ENCODE measurements around the gene WDR6.

The WDR6 gene

GRCh38 chr3:48983096-48983495, 24.1 kb upstream of the WDR6 start:
- H3K4me3 ChIP-seq (ENCODE audit: low read depth, low read length) = no peak overlapping the region
- DNase-seq (ENCODE audit: low read depth) = no peak
- TF ChIP-seq MYC (IDR thresholded peaks at IDR 0.05; ENCODE audit: low read depth, low read length) (no peak), POLR2A (IDR thresholded peaks at IDR 0.05; ENCODE audit: extremely low read depth, insufficient read length) (no peak), MAX (IDR thresholded peaks at IDR 0.05; ENCODE audit: low read depth, low read length) (no peak), CTCF (IDR thresholded peaks at IDR 0.05; ENCODE audit: low read depth, low read length) (no peak)

GRCh38 chr3:48984663-48985062, 22.5 kb upstream of the WDR6 start:
- DNase-seq (ENCODE audit: low read depth) = no peak
- no peak for TF ChIP-seq MYC (IDR thresholded peaks at IDR 0.05; ENCODE audit: low read depth, low read length)
- no peak for TF ChIP-seq CTCF (IDR thresholded peaks at IDR 0.05; ENCODE audit: low read depth, low read length)
- TF ChIP-seq POLR2A (IDR thresholded peaks at IDR 0.05; ENCODE audit: extremely low read depth, insufficient read length) = no peak
- no peak for TF ChIP-seq MAX (IDR thresholded peaks at IDR 0.05; ENCODE audit: low read depth, low read length)
- no peak overlapping the region for H3K4me3 ChIP-seq (ENCODE audit: low read depth, low read length)

GRCh38 chr3:48985831-48986376, 21.3 kb upstream of the WDR6 start:
- no peak overlapping the region for H3K4me3 ChIP-seq (ENCODE audit: low read depth, low read length)
- no peak for TF ChIP-seq CTCF (IDR thresholded peaks at IDR 0.05; ENCODE audit: low read depth, low read length)
- no peak for TF ChIP-seq MAX (IDR thresholded peaks at IDR 0.05; ENCODE audit: low read depth, low read length)
- TF ChIP-seq POLR2A (IDR thresholded peaks at IDR 0.05; ENCODE audit: extremely low read depth, insufficient read length) = no peak
- no peak for TF ChIP-seq MYC (IDR thresholded peaks at IDR 0.05; ENCODE audit: low read depth, low read length)
- DNase-seq (ENCODE audit: low read depth) = no peak

GRCh38 chr3:48989126-48989795, 17.9 kb upstream of the WDR6 start:
- peak; percentile 23 for DNase-seq (ENCODE audit: low read depth)
- TF ChIP-seq POLR2A (IDR thresholded peaks at IDR 0.05; ENCODE audit: extremely low read depth, insufficient read length) (no peak), MAX (IDR thresholded peaks at IDR 0.05; ENCODE audit: low read depth, low read length) (no peak), MYC (IDR thresholded peaks at IDR 0.05; ENCODE audit: low read depth, low read length) (no peak), CTCF (IDR thresholded peaks at IDR 0.05; ENCODE audit: low read depth, low read length) (no peak)
- H3K4me3 ChIP-seq (ENCODE audit: low read depth, low read length) = peak overlapping the region; percentile 51

- peak within 1 kb of the TSS; percentile 51 for H3K4me3 ChIP-seq (ENCODE audit: low read depth, low read length)
- TF ChIP-seq CTCF (IDR thresholded peaks at IDR 0.05; ENCODE audit: low read depth, low read length) = no peak
- TF ChIP-seq POLR2A (IDR thresholded peaks at IDR 0.05; ENCODE audit: extremely low read depth, insufficient read length) = no peak
- no peak for TF ChIP-seq MYC (IDR thresholded peaks at IDR 0.05; ENCODE audit: low read depth, low read length)
- TF ChIP-seq MAX (IDR thresholded peaks at IDR 0.05; ENCODE audit: low read depth, low read length) = no peak
- DNase-seq (ENCODE audit: low read depth) = peak; percentile 85
These were observed 17.2 kb upstream of the WDR6 start, which contains the start of gene P4HTM for GRCh38 chr3:48989796-48990635. TSS of gene P4HTM (plus strand) at chr3:48990241. CDS start at chr3:48990257, 16 bp downstream.

All from NB4 (cell line).